Fibroblast of skin of right biceps (primary cell): ENCODE results near the gene PNN.
"Not testable (repeated sequence)": the region's sequence is repeated elsewhere in the genome, so short reads cannot be mapped to it uniquely, and the experiment has no call there.

Experiments used
- DNase-seq: peaks from one replicate; pipeline ENCODE4 v3.0.0-alpha.2; 2013

The PNN gene

DNA sequence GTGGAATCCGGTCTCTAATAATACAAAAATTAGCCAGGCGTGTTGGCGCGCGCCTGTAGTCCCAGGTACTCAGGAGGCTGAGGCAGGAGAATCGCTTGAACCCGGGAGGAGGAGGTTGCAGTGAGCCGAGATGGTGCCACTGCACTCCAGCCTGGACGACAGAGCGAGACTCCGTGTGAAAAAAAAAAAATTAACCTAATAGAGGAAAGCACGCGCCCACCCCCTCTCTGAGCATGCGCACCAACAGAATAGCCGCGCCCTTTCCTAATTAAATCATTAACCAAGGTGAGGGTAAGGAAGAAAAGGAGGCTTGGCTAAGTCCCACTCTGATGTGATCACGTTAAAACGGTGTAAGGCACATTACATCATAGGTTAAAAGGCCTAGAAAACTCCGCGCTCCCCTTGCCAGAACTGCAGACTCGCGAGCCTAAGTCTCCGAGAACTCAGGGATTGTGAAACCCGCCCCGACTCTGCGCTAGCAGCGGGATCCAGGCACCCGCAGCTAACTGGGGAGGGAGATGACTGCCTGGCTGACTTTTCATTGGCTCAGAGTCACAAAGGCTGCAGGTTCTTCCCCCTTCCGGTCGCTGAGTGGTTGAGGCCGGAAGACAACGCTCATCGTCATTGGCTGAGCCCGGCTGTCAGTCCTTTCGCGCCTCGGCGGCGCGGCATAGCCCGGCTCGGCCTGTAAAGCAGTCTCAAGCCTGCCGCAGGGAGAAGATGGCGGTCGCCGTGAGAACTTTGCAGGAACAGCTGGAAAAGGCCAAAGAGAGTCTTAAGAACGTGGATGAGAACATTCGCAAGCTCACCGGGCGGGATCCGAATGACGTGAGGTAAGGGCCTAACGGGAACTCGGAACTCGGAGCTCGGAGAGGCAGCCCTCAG, at the start of gene PNN:
TSS of gene PNN (plus strand) at position 695 of the 885 bp plus-strand sequence. CDS start at position 721, 26 bp downstream.
- DNase-seq: peak; percentile 100

DNA sequence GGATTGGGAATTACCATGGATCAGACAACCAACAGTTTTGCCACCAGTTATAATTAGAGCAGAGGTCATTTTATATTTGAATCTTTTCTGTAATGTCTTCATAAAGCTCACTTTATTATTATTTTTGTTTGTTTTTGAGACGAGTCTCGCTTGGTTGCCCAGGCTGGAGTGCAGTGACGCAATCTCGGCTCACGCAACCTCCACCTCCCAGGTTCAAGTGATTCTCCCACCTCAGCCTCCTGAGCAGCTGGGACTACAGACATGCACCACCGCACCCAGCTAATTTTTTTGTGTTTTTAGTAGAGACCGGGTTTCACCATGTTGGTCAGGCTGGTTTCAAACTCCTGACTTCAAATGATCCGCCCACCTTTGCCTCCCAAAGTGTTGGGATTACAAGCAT, 37.2 kb upstream of the PNN start:
- DNase-seq: not testable (repeated sequence)

DNA sequence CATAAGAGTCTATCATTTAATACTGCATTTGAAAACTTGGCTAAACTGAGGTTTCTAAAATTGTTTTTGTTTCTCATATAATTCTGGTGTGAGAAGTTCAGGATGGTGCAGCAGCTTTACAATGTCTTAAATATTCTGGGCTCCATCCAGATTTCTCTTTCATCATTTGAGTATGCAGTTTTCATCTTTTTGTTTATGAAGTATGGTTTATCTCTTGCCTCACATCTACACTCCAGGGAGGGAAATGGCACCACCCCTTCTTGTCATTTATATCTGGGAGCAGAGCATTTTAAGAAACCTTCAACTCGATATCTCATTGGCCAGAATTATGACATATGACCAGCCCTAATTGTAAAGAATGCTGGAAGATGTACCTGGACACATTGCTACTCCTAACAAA, 36.6 kb upstream of the PNN start:
- DNase-seq: no peak

DNA sequence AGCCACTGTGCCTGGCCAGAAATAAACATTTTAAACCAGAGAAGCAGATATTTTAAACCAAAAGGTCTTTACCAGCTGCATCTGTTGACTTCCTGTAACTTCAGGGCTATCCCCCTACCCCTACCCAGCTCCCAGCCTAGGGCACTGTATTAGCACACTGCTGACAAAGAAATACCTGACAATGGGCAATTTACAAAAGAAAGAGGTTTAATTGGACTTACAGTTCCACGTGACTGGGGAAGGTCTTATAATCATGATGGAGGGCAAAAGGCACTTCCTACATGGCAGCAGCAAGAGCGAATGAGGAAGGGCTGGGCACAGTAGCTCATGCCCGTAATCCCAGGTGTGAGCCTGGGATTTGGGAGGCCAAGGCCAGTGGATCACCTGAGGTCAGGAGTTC, 34.9 kb upstream of the PNN start:
- DNase-seq: no peak

DNA sequence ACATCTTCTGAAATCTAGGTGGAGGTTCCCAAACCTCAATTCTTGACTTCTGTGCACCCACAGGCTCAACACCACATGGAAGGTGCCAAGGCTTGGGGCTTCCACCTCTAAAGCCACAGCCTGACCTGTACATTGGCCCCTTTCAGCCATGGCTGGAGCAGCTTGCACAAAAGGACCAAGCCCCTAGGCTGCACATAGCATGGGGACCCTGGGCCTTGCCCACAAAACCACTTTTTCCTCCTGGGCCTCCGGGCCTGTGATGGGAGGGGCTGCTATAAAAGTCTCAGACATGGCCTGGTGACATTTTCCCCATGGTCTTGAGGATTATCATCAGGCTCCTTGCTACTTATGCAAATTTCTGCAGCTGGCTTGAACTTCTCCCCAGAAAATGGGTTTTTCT, 33.4 kb upstream of the PNN start:
- not testable (repeated sequence) for DNase-seq

DNA sequence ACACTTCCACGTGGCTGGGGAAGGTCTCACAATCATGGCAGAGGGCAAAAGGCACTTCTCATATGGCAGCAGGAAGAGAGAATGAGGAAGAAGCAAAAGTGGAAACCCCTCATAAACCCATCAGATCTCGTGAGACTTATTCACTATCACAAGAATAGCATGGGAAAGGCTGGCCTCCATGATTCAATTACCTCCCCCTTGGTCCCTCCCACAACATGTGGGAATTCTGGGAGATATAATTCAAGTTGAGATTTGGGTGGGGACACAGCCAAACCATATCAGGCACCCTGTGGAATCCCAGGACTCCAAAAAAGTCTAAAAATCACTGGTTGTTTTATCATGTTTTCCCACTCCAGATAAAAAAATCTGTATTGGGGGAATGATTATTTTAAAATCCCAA, 31.8 kb upstream of the PNN start:
- not testable (repeated sequence) for DNase-seq

DNA sequence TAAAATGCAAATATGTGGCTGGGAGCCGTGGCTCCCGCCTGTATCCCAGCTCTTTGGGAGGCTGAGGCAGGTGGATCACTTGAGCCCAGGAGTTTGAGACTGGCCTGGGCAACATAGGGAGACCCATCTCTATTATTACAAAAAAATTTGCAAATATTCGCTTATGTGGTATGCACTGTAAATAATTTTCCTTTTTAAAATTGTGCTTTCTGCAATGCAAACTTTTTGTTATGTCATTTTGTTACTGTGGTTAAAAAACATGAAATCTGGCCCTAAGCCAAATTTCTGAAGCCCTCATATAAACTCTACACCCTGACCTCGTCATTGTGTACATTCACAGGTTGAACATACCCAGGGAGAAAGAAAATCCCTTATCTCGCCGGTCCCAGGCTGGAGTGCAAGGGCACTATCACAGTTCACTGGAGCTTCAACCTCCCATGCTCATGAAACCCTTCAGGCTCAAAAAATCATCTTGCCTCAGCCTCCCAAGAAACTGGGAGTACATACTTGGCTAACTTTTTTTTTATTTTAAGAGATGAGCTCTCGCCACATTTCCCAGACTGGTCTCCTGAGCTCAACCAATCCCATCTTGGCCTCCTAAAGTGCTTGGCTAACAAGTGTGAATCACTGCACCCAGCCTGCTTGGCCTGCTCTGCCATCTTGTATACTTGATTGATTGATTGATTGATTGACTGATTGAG, 29.6 kb upstream of the PNN start:
- DNase-seq: no peak

DNA sequence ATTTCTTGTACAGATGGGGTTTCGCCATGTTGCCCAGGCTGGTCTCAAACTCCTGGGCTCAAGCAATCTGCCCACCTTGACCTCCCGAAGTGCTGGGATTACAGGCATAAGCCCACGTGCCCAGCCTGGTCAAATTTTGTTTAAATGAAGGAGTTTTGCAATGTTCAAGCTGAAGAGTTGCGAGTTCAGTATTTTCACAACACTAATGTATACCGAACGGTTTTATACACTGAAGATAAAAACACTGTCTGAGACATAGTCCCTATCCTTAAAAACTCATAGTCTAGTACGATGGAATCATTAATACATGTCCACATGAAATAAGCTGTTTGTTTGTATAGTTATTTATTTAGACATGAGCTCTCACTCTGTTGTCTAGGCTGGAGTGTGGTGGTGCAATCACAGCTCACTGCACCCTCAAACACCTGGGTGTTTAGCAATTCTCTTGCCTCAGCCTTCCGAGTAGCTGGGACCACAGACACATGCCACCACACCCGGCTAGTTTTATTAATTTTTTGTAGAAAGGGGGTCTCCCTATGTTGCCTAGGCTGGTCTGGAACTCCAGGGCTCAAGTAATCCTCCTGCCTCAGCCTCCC, 20.4 kb upstream of the PNN start:
- DNase-seq: no peak

DNA sequence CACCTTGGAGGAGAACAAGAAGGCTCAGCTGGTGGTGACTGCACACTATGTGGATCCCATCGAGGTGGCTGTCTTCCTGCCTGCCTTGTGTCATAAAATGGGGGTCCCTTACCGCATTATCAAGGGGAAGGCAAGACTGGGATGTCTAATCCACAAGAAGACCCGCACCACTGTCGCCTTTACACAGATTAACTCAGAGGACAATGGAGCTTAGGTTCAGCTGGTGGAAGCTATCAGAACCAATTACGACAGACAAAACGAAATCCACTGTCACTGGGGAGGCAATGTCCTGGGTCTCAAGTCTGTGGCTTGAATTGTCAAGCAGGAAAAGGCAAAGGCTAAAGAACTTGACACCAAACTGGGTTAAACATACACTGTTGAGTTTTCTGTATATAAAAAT, 17.6 kb upstream of the PNN start:
- no peak for DNase-seq

DNA sequence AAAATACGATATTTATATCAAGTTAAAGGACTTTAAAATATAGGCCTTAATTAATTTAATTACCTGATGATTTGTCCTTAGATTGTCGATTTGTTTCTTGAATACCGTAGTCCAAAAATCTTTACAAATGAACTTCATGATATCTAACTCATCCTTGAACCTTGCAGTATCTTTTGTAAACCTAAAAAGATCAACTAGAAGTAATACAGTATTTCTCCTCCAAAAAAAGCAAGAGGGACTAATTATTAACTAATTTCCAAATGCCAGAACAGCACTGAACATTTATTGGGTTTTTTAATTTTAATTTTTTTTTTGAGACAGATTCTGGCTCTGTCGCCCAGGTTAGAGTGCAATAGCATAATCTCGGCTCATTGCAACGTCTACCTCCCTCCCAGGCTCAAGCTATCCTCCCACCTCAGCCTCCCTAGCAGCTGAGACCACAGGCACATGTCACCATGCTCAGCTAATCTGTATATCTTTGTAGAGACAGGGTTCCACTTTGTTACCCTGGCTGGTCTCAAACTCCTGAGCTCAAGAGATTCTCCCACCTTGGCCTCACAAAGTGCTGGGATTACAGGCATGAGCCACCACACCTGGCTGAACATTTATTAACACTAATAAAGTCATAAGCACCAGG, 16.7 kb upstream of the PNN start:
- no peak for DNase-seq

DNA sequence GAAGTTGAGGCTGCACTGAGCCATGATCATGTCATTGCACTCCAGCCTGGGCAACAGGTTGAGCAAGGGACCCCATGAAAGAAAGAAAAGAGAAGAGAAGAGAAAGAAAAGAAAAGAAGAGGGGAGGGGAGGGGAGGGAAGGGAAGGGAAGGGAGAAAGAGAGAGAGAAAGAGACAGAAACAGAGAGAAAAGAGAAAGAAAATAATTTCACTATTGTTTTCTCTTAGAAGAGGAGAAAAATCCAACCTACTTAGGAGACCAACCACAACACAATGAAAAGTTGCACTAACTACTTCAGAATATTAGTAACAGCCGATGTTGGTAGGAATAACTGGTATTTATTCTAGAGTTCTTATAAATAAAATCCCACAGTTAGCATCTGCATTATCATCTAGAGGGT, 14.6 kb upstream of the PNN start:
- no peak for DNase-seq

DNA sequence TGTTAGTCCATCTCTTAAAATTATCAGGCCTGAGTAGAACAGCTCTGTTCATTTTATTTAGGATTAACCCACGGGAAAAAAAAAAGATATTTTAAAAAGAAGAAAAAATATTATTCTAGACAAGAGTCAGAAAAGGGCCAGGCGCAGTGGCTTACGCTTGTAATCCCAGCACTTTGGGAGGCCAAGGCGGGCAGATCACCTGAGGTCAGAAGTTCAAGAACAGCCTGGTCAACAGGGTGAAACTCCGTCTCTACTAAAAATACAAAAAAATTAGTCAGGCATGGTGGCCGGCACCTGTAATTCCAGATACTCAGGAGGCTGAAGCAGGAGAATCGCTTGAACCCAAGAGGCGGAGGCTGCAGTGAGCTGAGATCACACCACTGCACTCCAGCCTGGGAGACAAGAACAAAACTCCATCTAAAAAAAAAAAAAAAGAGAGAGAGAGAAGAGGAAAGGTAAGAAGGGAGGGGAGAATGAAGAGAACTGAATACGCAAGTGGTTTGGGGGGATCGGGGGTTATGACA, 7.2 kb upstream of the PNN start:
- not testable (repeated sequence) for DNase-seq

DNA sequence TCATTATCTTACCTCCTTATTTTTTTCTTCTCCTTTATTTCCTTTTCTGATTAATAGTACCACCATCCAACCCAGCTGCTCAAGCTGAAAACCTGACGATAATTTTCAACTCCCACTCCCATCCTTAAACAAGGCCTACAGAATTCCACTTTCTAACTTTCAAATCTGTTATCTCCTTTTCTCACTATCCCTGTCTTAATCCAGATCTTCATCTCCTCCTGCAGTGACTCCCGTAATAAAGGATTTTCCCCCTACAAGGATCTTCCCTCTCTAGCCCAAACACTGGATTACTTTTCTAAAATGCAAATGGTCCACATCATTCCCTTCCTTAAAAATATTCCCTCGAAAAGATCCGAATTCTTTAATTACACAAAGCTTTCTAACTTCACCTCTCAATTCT, 6.5 kb upstream of the PNN start:
- DNase-seq: no peak

DNA sequence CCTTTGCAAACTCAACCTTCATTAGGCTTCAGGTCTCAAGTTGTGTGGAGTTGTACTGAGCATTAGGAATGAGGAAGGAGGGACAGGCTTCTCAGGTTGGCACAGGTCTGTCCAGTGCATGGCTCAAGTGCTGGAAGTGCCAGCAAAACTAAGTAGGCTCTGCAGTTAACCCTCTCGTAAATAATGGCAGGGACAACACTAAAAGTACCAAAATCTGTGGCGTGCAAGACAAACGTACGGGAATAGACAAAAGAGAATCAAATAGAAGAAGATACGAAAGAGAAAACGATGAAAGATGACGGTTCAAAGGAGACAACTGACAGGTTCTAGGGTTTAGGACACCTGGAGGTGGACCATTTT, 5.5 kb upstream of the PNN start:
- no peak for DNase-seq

DNA sequence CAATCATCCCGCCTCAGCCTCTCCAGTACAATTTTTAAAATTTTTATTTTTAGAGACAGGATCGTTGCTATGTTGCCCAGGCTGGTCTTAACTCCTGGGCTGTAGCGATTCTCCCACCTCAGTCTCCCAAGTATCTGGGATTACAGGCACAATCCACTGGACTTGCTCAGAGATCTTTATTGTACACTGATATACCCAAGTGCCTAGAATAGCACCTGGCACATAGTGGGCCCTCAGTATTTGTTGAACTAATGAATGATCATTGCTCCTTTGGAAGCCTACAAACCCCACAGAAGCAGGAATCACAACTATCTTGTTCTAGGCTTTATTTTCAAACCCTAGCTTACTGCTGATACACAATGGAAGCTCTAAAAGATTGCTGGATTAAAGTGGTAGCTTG, 1.9 kb upstream of the PNN start:
- no peak for DNase-seq

DNA sequence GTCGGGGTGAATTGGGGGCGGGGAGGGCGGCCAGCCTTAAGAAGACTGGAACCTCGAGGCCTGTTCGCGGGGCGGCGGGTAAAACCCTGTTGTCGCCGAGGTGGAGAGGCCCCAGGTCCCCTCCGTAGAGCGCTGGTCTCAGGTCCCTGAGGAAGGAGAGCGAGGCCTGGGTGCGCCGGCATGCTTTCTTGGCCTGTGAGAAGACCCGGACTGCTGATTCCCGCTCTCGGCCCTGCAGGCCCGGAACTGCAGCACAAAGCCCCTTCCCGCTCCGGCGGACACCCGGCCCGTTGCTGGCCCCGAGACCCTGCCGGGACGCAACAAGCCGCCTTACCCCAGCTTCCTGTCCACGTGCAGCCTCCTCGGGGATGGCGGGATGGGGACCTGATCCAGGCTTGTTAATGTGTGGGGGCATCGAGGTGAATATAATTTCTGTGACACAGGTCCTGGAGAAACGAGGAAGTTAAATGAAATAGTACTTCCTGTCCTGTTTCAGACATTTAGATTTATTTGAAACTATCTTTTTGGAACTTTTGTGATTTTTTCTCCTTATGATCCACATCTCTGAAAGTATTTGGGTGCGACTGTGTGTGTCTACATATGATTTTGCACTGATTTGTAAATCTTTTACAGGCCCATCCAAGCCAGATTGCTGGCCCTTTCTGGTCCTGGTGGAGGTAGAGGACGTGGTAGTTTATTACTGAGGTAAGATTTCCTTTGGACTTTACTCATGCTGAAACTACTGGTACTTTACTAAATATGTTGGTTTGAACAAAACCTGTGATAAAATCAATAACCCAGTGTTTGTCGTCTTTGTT, 600 bp downstream of the PNN start:
- peak; percentile 35 for DNase-seq

DNA sequence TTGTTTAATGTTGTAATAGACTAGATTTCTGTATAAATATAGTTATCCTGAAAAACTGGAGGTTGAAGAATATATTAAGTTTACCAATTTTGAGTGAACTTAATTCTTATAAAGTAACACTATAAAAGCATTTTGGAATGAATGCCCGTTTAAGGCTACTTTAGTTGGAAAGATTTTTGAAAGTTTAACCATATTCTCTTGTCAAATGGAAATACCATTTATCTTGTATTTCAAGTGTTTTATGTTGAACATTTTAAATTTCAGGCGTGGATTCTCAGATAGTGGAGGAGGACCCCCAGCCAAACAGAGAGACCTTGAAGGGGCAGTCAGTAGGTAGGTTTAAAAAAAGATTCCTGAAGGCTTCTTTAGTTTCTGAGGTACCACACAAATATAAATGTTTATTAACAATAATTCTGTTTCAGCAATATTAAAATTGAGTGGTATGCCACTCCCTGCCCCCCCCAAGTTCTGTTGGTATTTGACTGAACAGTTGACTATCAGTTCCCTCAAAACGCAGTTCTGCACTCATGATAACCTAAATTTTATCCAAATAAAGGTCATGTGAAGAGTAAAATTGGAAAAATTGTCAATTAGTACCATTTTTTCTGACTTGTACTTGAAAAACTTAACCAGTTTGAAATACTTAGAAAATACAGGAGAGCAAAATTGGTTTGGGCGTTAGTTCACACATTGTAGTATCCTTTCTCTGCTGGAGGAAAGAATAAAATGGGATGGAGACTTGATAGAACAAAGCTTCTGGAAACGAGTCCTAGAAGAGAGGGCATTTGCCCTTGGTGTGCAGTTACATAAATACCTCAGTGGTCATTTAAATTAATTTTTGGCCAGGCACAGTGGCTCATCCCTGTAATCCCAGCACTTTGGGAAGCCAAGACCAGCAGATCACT, 1.5 kb downstream of the PNN start:
- DNase-seq: no peak

DNA sequence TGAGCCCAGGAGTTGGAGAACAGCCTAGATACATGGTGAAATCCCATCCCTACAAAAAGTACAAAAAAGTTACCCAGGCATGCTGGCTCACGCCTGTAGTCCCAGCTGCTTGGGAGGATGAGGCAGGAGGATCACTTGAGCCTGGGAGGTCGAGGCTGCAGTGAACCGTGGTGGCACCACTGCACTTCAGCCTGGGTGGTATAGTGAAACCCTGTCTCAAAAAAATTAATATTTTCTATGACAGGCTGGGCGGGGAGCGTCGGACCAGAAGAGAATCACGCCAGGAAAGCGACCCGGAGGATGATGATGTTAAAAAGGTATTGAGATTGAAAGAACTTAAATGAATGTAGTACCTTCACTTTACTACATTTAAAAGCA, 2.1 kb downstream of the PNN start:
- DNase-seq: no peak

DNA sequence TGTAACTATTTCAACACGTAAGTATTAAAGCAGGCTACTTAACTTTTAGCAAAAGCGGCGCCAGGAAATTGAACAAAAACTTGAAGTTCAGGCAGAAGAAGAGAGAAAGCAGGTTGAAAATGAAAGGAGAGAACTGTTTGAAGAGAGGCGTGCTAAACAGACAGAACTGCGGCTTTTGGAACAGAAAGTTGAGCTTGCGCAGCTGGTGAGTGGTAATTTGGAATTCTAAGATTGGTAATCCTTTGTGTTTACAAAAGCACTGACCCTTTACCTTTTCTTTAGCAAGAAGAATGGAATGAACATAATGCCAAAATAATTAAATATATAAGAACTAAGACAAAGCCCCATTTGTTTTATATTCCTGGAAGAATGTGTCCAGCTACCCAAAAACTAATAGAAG, 4.0 kb downstream of the PNN start:
- no peak for DNase-seq

DNA sequence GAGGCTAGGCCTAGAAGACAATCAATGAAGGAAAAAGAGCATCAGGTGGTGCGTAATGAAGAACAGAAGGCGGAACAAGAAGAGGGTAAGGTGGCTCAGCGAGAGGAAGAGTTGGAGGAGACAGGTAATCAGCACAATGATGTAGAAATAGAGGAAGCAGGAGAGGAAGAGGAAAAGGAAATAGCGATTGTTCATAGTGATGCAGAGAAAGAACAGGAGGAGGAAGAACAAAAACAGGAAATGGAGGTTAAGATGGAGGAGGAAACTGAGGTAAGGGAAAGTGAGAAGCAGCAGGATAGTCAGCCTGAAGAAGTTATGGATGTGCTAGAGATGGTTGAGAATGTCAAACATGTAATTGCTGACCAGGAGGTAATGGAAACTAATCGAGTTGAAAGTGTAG, 5.5 kb downstream of the PNN start:
- DNase-seq: no peak

DNA sequence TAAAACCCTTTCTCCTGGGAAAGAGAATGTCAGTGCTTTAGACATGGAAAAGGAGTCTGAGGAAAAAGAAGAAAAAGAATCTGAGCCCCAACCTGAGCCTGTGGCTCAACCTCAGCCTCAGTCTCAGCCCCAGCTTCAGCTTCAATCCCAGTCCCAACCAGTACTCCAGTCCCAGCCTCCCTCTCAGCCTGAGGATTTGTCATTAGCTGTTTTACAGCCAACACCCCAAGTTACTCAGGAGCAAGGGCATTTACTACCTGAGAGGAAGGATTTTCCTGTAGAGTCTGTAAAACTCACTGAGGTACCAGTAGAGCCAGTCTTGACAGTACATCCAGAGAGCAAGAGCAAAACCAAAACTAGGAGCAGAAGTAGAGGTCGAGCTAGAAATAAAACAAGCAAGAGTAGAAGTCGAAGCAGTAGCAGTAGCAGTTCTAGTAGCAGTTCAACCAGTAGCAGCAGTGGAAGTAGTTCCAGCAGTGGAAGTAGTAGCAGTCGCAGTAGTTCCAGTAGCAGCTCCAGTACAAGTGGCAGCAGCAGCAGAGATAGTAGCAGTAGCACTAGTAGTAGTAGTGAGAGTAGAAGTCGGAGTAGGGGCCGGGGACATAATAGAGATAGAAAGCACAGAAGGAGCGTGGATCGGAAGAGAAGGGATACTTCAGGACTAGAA, 6.1 kb downstream of the PNN start:
- DNase-seq: no peak
